H9 (cell line): ENCODE measurements around the gene C19orf73. TPM values are rescaled to one million over a fixed set of nuclear protein-coding genes. Genes with fewer than 3 reads are reported as not detected.
A peak's percentile ranks its signal among the peaks of the same experiment; 100 is the strongest.

Experiments used
- DNase-seq: peaks from one replicate; pipeline ENCODE4 v3.0.0-alpha.2; 2017
- H2AFZ ChIP-seq: one replicate; pipeline ENCODE4 v1.6.1; 2013; ENCODE audit warnings: mild to moderate bottlenecking, low read length, control low read depth, moderate library complexity
- H2AK5ac ChIP-seq: 2 replicates; pipeline ENCODE4 v1.6.1; 2013; ENCODE audit warnings: low read length, control low read depth, mixed read lengths; ENCODE audit not compliant: insufficient read length
- H2BK120ac ChIP-seq: one replicate; pipeline ENCODE4 v1.6.1; 2013; ENCODE audit warnings: low read depth, mild to moderate bottlenecking, low read length, control low read depth, inconsistent platforms; ENCODE audit not compliant: poor library complexity, severe bottlenecking
- H2BK12ac ChIP-seq: 2 replicates; pipeline ENCODE4 v1.6.1; 2013; ENCODE audit warnings: low read length, control low read depth, mixed read lengths, low read depth; ENCODE audit not compliant: insufficient read length
- H2BK15ac ChIP-seq: 2 replicates; pipeline ENCODE4 v1.6.1; 2013; ENCODE audit warnings: low read depth, low read length, control low read depth
- H2BK20ac ChIP-seq: one replicate; pipeline ENCODE4 v1.6.1; 2013; ENCODE audit warnings: low read depth, mild to moderate bottlenecking, low read length, control low read depth, inconsistent platforms; ENCODE audit not compliant: poor library complexity, severe bottlenecking
- H2BK5ac ChIP-seq: 2 replicates; pipeline ENCODE4 v1.6.1; 2013; ENCODE audit warnings: low read length, control low read depth, mixed read lengths; ENCODE audit not compliant: insufficient read length
- H3K14ac ChIP-seq: 2 replicates; pipeline ENCODE4 v1.6.1; 2013; ENCODE audit warnings: low read length, control low read depth; ENCODE audit not compliant: insufficient read depth
- H3K18ac ChIP-seq: 2 replicates; pipeline ENCODE4 v1.6.1; 2013; ENCODE audit warnings: low read depth, mild to moderate bottlenecking, mixed read lengths, low read length, control low read depth; ENCODE audit not compliant: insufficient read length
- H3K23ac ChIP-seq: 2 replicates; pipeline ENCODE4 v1.6.1; 2013; ENCODE audit warnings: low read length, control low read depth, mixed read lengths, low read depth; ENCODE audit not compliant: insufficient read length
- H3K23me2 ChIP-seq: 2 replicates; pipeline ENCODE4 v1.6.1; 2013; ENCODE audit warnings: low read depth, mild to moderate bottlenecking, mixed read lengths, low read length, control low read depth; ENCODE audit not compliant: insufficient read length, poor library complexity, severe bottlenecking
- H3K27ac ChIP-seq: 2 replicates; pipeline ENCODE4 v1.5.1; 2013; ENCODE audit warnings: low read length, control low read depth, mixed read lengths, low read depth; ENCODE audit not compliant: insufficient read length
- H3K27me3 ChIP-seq: 2 replicates; pipeline ENCODE4 v1.6.1; 2013; ENCODE audit warnings: low read length, control low read depth, inconsistent platforms; ENCODE audit not compliant: insufficient read depth
- H3K4ac ChIP-seq: 2 replicates; pipeline ENCODE4 v1.6.1; 2013; ENCODE audit warnings: low read depth, mild to moderate bottlenecking, control low read depth, inconsistent platforms, low read length, moderate library complexity
- H3K4me1 ChIP-seq: 2 replicates; pipeline ENCODE4 v1.6.1; 2013; ENCODE audit warnings: low read length, control low read depth, inconsistent platforms; ENCODE audit not compliant: insufficient read depth
- H3K4me2 ChIP-seq: 2 replicates; pipeline ENCODE4 v1.6.1; 2013; ENCODE audit warnings: low read length, control low read depth, mixed read lengths; ENCODE audit not compliant: insufficient read length, insufficient read depth
- H3K56ac ChIP-seq: 2 replicates; pipeline ENCODE4 v1.6.1; 2013; ENCODE audit warnings: low read depth, mild to moderate bottlenecking, mixed read lengths, low read length, control low read depth; ENCODE audit not compliant: insufficient read length
- H3K79me1 ChIP-seq: 2 replicates; pipeline ENCODE4 v1.6.1; 2013; ENCODE audit warnings: low read depth, mild to moderate bottlenecking, moderate library complexity, low read length, control low read depth, inconsistent platforms; ENCODE audit not compliant: insufficient read depth, poor library complexity, severe bottlenecking
- H3K79me2 ChIP-seq: 2 replicates; pipeline ENCODE4 v1.6.1; 2013; ENCODE audit warnings: low read length, control low read depth, inconsistent platforms; ENCODE audit not compliant: insufficient read depth
- H3K9ac ChIP-seq: 2 replicates; pipeline ENCODE4 v1.6.1; 2013; ENCODE audit warnings: low read length, control low read depth, mixed read lengths; ENCODE audit not compliant: insufficient read length; ENCODE audit errors: extremely low read depth
- H3K9me3 ChIP-seq: one replicate; pipeline ENCODE4 v1.6.1; 2013; ENCODE audit warnings: low read depth, low read length, inconsistent platforms; ENCODE audit not compliant: control insufficient read depth
- H3T11ph ChIP-seq: one replicate; pipeline ENCODE4 v1.6.1; 2013; ENCODE audit warnings: mild to moderate bottlenecking, low read length, control low read depth, inconsistent platforms
- H4K20me1 ChIP-seq: one replicate; pipeline ENCODE4 v1.6.1; 2013; ENCODE audit not compliant: control insufficient read depth, insufficient read length, insufficient read depth
- H4K5ac ChIP-seq: 2 replicates; pipeline ENCODE4 v1.6.1; 2013; ENCODE audit warnings: low read depth, mild to moderate bottlenecking, mixed read lengths, low read length, control low read depth; ENCODE audit not compliant: insufficient read length
- H4K8ac ChIP-seq: replicated peaks from 2 replicates; pipeline ENCODE4 v1.6.1; 2013; ENCODE audit warnings: low read length, control low read depth, mixed read lengths, low read depth; ENCODE audit not compliant: insufficient read length
- H4K91ac ChIP-seq: 2 replicates; pipeline ENCODE4 v1.6.1; 2013; ENCODE audit warnings: low read depth, mild to moderate bottlenecking, moderate library complexity, mixed read lengths, low read length, control low read depth; ENCODE audit not compliant: insufficient read length
- H3K27ac Mint-ChIP-seq, 3 experiments: 2 replicates in 2 of 3; 3 replicates in 1 of 3; pipeline ENCODE4 v1.8.0; 2020 to 2021; ENCODE audit warnings: mixed read lengths in 3 of 3, mild to moderate bottlenecking in 1 of 3, moderate library complexity in 1 of 3
- H3K27me3 Mint-ChIP-seq: 2 replicates; pipeline ENCODE4 v1.8.0; 2021; ENCODE audit warnings: low read depth, mild to moderate bottlenecking, moderate library complexity, mixed read lengths
- H3K36me3 Mint-ChIP-seq, 3 experiments: 2 replicates in 2 of 3; 3 replicates in 1 of 3; pipeline ENCODE4 v1.8.0; 2020 to 2021; ENCODE audit warnings: low read depth in 3 of 3, mixed read lengths in 3 of 3; ENCODE audit not compliant: insufficient read depth in 1 of 3
- H3K4me1 Mint-ChIP-seq, 2 experiments: 2 replicates each; pipeline ENCODE4 v1.8.0; 2020; ENCODE audit warnings: mixed read lengths in 2 of 2
- H3K4me3 Mint-ChIP-seq, 2 experiments: 2 replicates in 1 of 2; 3 replicates in 1 of 2; pipeline ENCODE4 v1.8.0; 2020 to 2021; ENCODE audit warnings: mild to moderate bottlenecking in 2 of 2, mixed read lengths in 2 of 2, moderate library complexity in 1 of 2
- H3K9me3 Mint-ChIP-seq, 2 experiments: 2 replicates in 1 of 2; 3 replicates in 1 of 2; pipeline ENCODE4 v1.8.0; 2020; ENCODE audit warnings: mild to moderate bottlenecking in 2 of 2, mixed read lengths in 2 of 2, moderate library complexity in 1 of 2
- CTCF ChIP-seq: fragments of 200-600 bp; sonication (generic); conservative IDR thresholded peaks from 3 replicates; pipeline ENCODE4 v1.8.0; 2021; ENCODE audit warnings: antibody characterized with exemption, mild to moderate bottlenecking
- WGBS: extraction: QIAGEN DNeasy Blood & Tissue Kit; methylation state at CpG from one replicate; pipeline ENCODE4 v1.1.7; 2013; ENCODE audit warnings: missing lambda C conversion rate, low lambda C conversion rate, mixed read lengths; ENCODE audit not compliant: insufficient read length; ENCODE audit errors: extremely low coverage; 5-methylcytosine and 5-hydroxymethylcytosine counted together
- total RNA-seq: library from RNA; stranded (reverse); gene quantifications from 2 replicates; pipeline ENCODE4 v1.2.1, GENCODE V29; 2021

Gene C19orf73
- total RNA-seq, 1 experiment from 2014 or later = 1.1 TPM

GRCh38 chr19:49109051-49109450 lies 9.9 kb downstream of the C19orf73 start:
- no peaks in the 10 kb centered on the region for H3K27me3 ChIP-seq
- peaks cover 35 to 52% (median 51%) of the 10 kb centered on the region in 3 experiments for H3K36me3 Mint-ChIP-seq

More at GRCh38 chr19:49109051-49109450, 9.9 kb downstream of the C19orf73 start:
- Histone ChIP-seq H2AFZ (no peak overlapping the region), H3K56ac (no peak overlapping the region), H2AK5ac (no peak overlapping the region), H3K23me2 (no peaks in the 10 kb centered on the region), H3K79me1 (no peaks in the 10 kb centered on the region), H4K91ac (no peak overlapping the region), H3K9me3 (no peaks in the 10 kb centered on the region), H2BK20ac (no peak overlapping the region), H2BK120ac (no peak overlapping the region), H3K18ac (no peak overlapping the region), H3K79me2 (no peaks in the 10 kb centered on the region), H3K14ac (no peak overlapping the region), H4K8ac (no peak overlapping the region), H4K20me1 (no peaks in the 10 kb centered on the region), H3K23ac (no peak overlapping the region), H3K27ac (no peak overlapping the region), H3K4ac (no peak overlapping the region), H3K9ac (no peak overlapping the region), H3K4me1 (no peaks in the 10 kb centered on the region), H3T11ph (no peak overlapping the region), H2BK15ac (no peak overlapping the region), H3K4me2 (no peak overlapping the region), H2BK12ac (no peak overlapping the region), H4K5ac (no peak overlapping the region), H2BK5ac (no peak overlapping the region)
- Mint-ChIP-seq H3K4me3 (no peak overlapping the region; a peak in 1 of 5 replicates), H3K27ac (peak overlapping the region in 2 of 3 experiments; percentile 16 to 91; a peak in 5 of 7 replicates), H3K27me3 (peaks cover 1% of the 10 kb centered on the region), H3K4me1 (peaks cover 14 to 29% of the 10 kb centered on the region in 2 experiments), H3K9me3 (peaks cover 0 to 2% of the 10 kb centered on the region in 2 experiments; a peak in 2 of 5 replicates)
- TF ChIP-seq CTCF = no peak
- WGBS = no CpG with 5 or more reads among the region's 5 CpGs
- no peak for DNase-seq
